ENCODE data around the gene SOCS6. TPM values are rescaled to one million over a fixed set of nuclear protein-coding genes. Genes with fewer than 3 reads are reported as not detected.

The SOCS6 gene
- total RNA-seq, 1 donor from 2014 or later, result 5.5 TPM

DNA sequence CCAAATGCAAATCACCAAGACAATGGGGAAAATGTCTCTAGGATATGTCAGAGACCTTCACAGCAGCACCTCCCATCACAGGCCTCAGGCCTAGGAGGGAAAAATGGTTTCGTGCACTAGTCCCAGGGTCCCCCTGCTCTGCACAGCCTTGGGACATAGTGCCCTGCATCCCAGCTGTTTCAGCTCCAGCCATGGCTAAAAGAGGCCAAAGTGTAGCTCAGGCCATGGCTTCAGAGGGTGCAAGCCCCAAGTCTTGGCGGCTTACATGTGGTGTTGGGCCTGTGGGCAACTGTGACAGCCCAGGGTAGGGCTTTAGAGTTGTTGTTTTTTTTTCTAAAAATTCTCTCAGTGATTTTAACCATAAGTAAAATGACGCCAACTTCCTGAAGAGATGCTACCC lies 25.5 kb upstream of the SOCS6 start:
- TF ChIP-seq, protein P1, sequence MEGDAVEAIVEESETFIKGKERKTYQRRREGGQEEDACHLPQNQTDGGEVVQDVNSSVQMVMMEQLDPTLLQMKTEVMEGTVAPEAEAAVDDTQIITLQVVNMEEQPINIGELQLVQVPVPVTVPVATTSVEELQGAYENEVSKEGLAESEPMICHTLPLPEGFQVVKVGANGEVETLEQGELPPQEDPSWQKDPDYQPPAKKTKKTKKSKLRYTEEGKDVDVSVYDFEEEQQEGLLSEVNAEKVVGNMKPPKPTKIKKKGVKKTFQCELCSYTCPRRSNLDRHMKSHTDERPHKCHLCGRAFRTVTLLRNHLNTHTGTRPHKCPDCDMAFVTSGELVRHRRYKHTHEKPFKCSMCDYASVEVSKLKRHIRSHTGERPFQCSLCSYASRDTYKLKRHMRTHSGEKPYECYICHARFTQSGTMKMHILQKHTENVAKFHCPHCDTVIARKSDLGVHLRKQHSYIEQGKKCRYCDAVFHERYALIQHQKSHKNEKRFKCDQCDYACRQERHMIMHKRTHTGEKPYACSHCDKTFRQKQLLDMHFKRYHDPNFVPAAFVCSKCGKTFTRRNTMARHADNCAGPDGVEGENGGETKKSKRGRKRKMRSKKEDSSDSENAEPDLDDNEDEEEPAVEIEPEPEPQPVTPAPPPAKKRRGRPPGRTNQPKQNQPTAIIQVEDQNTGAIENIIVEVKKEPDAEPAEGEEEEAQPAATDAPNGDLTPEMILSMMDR (IDR thresholded peaks at IDR 0.05), result no peak

DNA sequence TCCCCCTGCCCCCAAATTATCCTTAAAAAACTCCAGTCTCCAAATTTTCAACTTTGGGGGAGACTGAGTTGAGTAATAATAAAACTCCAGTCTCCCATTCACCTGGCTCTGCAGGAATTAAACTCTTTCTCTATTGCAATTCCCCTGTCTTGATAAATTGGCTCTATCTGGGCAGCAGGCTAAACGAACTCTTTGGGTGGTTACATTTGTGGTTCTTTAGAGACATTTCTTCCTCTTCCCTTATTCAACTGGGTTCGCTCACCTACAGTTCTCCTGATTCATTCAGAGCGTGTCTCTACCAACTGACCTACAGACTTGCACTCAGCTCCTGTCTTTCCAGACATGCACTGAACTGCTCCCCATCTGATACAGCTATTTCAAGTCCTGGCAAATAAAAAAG lies 17.1 kb upstream of the SOCS6 start:
- H3K4me1 ChIP-seq, result no peaks in the 10 kb centered on the region
- intact Hi-C loops (cut with DNase I), result no loop called here
- no peak overlapping the region for H3K27ac ChIP-seq
- no peak overlapping the region for H3K4me3 ChIP-seq
- H3K27me3 ChIP-seq, result no peaks in the 10 kb centered on the region
- DNase-seq (ENCODE audit: low spot score in 2 of 2), result no peak
- TF ChIP-seq, protein P1 (IDR thresholded peaks at IDR 0.05), result no peak
- no peaks in the 10 kb centered on the region for H3K36me3 ChIP-seq
- peaks cover 0 to 14% of the 10 kb centered on the region in 2 donors for H3K9me3 ChIP-seq

More for the DNA sequence above, 25.5 kb upstream of the SOCS6 start:
- no peaks in the 10 kb centered on the region for H3K27me3 ChIP-seq
- intact Hi-C loops (cut with DNase I), result no loop called here
- DNase-seq (ENCODE audit: low spot score in 2 of 2), result no peak
- no peak overlapping the region for H3K4me3 ChIP-seq
- H3K36me3 ChIP-seq, result no peaks in the 10 kb centered on the region
- no peaks in the 10 kb centered on the region for H3K9me3 ChIP-seq
- H3K27ac ChIP-seq, result no peak overlapping the region
- no peaks in the 10 kb centered on the region for H3K4me1 ChIP-seq

DNA sequence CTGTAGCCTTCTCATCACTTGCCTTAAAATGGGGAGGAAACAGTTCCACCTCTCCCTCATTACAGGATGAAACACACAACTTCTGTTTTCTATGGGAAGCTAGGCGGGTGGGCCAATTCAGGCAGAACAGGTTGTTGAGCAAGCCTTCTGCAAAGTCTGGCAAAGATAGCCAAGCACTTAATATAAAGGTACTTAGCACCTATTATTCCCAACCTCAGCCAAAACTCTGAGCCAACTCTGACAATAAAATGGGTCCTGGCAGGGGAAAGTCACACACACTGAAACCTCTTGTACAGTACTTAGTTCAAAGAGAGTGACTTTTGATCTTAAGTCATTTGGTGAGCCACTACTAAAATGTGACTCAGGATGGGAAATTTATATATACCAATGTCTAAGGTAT lies 15.8 kb upstream of the SOCS6 start:
- Histone ChIP-seq H3K27ac (no peak overlapping the region), H3K27me3 (no peaks in the 10 kb centered on the region), H3K36me3 (no peaks in the 10 kb centered on the region), H3K9me3 (peaks cover 0 to 14% of the 10 kb centered on the region in 2 donors), H3K4me1 (no peaks in the 10 kb centered on the region), H3K4me3 (no peak overlapping the region)
- TF ChIP-seq, protein P1 (IDR thresholded peaks at IDR 0.05), result no peak
- no peak for DNase-seq (ENCODE audit: low spot score in 2 of 2)
- intact Hi-C loops (cut with DNase I), result no loop called here

DNA sequence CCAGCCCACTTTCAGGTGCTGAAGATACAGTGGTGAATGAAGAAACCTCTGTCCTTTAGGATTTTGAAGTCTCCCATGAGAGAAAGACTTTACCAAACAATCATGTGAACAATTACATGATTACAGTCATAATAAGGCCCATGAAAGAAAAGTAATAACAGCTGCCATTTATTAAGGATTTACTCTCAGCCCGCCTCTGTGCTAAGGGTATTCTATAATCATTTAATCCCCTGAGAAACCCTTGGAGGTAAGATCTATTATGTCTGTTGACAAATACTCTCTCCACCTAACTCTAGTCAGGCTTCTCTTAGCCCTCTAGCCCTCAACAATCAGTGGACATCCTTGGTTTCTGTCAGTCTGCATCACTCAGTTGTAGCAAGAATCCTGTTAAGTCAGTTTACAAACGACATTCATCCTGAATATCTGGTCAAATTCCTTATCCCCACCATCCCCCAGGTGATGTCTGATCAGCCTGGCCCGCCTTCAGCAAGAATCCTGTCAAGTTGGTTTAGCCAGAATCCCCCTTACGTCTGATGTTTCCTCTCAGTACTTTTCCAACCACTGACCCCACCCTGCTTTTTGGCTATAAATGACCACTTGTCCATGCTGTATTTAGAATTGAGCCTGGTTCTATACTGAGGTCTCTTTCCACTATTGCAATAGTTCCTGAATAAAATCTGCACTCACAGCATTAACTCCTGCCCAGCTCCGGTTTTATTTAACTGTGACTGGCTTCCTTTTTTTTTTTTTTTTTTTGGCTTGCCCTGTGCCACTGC lies 12.2 kb upstream of the SOCS6 start:
- H3K4me1 ChIP-seq, result no peaks in the 10 kb centered on the region
- TF ChIP-seq, protein P1 (IDR thresholded peaks at IDR 0.05), result no peak
- DNase-seq (ENCODE audit: low spot score in 2 of 2), result no peak
- no peak overlapping the region for H3K27ac ChIP-seq
- H3K27me3 ChIP-seq, result no peaks in the 10 kb centered on the region
- no peaks in the 10 kb centered on the region for H3K36me3 ChIP-seq
- intact Hi-C loops (cut with DNase I), result no loop called here
- peaks cover 0 to 11% of the 10 kb centered on the region in 2 donors for H3K9me3 ChIP-seq
- no peak overlapping the region for H3K4me3 ChIP-seq

DNA sequence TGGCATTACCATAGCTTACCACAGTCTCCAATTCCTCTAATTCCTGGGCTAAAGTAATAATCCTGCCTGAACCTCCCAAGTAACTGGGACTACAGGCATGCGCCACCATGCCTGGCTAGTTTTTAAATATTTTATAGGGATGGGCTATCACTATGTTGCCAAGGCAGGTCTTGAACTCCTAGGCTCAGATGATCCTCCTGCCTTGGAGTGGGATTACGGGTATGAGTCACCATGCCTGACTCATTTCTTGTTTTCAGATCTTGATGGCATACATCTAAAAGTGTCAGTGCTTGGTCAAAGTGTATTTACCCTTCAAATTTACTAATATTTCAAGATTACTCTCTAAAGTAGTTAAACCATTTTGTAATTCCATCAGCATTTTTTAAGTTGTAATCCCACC lies 9.4 kb upstream of the SOCS6 start:
- no peak for DNase-seq (ENCODE audit: low spot score in 2 of 2)
- intact Hi-C loops (cut with DNase I), result no loop called here
- Histone ChIP-seq H3K27me3 (no peaks in the 10 kb centered on the region), H3K27ac (no peak overlapping the region), H3K9me3 (no peaks in the 10 kb centered on the region), H3K36me3 (no peaks in the 10 kb centered on the region), H3K4me3 (no peak overlapping the region), H3K4me1 (no peaks in the 10 kb centered on the region)
- TF ChIP-seq, protein P1 (IDR thresholded peaks at IDR 0.05), result no peak
